Measurements from ENCODE around the gene ZNF628.

The ZNF628 gene

DNA sequence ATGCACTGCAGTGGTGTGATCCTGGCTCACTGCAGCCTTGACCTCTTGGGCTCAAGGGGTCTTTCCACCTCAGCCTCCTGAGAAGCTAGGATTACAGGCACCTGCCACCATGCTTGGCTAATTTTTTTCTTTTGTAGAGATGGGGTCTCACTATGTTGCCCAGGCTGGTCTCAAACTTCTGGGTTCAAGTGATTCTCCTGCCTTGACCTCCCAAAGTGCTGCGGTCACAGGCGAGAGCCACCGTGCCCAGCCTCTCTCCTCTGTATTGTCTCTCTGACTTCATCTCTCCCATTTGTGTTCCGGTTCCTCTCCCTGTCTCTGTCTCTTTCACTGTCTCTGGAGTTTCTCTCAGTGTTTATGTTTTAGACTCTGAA is 10.2 kb upstream of the ZNF628 start:
- DNase-seq, result no peak

DNA sequence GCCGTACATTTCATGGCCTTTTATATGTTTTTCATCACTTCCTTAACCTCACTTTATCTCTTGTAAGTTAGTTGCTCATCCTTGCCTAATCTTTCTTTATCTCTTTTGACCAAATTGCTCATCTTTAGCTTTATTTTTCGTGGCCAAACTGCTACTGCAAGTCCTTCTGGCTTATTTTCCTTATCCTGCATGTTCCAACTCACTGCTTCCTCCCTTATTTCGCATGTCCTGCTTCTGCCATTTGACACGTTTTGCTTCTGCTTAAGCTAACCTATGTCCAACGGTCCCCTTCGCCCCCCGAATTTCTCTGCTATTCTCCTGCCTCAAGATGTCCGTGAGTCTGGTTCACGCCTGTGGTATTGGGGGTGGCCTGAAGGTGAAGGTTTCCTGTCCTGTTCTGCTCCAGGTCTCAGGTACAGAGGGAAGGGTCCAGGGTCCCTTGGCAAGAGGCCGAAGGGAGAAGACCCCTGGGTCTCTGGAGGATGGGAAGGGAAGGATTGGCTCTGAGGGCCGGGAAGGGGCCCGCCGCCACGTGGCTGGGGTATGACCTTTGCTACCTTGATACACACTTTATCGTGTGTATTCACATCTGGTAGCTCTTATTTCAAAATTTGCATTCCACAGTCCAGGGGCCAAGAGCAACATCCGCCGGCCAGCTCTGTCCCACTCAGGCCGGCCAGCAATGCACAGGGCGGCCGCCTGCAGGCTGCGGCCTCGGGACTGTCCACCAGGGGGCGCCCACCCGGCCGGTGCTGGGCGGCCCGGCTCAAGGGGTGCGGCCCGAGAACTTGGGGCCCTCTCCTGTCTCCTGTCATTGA is 9.0 kb upstream of the ZNF628 start:
- peak; percentile 73 for DNase-seq

DNA sequence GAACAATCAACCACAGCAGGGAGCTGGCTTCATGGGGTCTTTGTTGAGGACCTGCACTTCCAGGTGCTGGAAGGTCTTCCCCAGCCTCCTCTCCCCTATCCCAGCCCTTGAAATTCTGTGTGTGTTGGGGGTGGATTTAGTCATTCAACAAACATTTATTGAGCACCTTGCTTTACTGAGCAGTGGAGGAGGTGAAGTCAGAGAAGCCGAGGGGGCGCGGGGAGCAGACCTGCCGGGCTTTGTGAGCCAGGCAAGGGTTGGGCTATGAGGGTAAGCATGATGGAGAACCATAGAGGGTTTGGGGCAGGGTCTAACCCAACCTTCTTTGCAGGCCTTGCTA is 8.4 kb upstream of the ZNF628 start:
- no peak for DNase-seq

DNA sequence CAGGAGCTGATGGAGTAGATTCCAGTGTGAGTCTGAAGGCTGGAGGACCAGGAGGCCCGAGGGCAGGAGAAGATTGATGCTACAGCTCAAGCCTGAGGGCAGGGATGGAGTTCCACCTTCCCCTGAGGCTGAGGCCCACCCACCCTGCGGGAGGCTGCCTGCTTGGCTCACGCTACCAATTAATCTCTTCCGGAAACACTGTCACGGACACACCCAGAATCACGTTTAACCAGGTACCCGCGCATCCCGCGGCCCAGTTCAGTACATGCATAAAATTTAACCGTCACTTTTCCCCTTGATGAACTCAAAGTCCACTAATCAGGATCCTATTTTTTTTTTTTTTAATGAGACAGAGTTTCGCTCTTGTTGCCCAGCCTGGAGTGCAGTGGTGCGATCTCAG is 5.2 kb upstream of the ZNF628 start:
- no peak for DNase-seq

DNA sequence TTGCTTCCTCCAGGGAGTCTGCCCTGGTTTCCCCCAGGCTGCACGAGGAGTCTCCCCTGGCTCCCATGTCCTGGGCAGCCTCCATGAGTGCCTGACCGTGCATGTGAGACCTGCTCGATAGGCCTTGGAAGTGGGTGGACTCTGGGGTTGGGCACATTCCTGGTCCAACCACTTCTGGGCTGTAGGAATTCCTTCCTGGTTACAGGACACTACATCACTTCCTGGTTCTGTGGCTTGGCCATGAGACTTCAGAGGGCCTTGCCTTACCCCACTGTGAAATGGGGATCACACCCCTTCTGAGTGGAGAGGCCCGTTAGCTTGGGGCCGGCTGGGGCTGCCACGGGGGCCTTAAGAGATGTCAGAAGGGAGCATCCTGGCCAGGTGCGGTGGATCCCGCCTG is 4.0 kb upstream of the ZNF628 start:
- DNase-seq, result no peak

DNA sequence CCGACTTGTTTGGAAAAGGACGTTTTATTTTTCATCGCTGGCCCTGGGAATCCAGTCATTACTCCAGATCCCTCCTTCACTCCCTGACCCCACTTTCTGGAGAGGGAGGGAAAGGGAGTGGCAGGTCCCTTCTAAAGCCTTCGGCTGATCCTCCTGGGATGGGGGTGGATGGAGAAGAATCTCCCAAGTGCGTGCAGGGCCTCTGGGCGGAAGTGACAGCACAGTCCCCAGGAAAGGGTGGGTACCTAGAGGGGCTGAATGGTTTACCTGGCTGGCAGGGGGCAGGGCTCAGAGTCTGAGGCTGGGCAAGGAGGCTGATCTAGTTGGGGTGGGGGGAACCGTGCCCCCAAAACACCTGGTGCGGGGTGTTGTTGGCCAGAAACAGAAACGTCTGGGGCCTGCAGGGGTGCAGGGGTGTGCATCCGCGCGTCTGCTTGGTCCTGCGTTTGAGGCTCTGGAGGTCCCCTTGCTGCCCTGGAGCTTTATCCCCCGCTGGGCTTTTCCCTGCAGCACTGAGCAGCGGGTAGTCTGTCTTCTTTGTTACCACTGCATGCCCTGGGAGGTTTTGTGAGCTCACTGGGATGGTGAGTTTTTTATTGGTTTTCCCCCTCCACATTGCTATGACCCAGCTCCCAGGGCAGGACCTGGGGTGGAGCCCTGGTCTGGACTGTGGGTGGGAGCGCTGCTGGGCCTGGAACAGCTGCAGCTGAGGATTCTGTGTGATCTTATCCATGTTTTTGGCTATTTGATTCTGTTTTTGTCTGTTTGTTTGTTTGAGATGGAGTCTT is 3.0 kb upstream of the ZNF628 start:
- DNase-seq, result no peak

DNA sequence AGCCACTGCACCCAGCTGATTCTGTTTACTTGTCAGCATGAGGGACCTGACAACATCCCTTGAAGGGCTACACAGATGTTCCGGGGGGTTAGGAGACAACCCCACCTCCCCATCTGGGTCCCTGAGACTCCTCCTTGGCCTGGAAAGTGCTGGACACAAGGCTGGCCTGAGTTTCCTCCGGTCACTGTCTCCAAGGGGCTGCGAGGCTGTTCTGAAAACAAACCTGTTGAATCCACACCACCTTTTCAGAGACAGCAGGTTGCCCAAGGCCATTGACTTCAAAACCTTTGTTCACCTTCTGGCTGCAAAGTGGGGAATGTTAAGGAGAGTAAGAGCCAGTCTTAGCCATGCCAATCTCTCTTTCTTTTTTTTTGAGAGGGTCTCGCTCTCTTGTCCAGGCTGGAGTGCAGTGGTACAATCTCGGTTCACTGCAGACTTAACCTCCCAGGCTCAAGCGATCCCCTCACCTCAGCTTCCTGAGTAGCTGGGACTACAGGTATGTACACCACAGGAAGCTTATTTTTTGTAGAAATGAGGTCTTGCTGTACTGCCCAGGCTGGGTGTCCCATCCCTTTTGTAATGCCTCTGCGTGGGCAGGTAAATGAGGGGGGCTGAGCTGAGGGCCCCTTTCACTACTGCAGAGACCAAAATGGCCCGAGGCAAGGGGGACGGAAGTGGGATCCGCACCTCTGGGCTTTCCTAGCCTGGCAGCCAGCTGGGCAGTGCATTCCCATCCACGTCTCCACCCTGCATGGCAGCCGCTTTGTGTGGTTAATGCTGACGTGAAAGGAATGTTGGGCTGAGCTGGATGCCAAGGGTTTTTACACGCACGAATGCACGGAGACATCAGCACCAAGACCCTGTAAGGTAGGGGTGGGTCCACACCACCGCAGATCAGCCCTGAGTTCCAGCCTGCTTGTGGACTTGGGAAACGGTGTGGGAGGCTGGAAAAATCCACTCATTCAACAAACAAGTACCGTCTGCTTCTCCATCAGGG is 1.9 kb upstream of the ZNF628 start:
- DNase-seq, result no peak

DNA sequence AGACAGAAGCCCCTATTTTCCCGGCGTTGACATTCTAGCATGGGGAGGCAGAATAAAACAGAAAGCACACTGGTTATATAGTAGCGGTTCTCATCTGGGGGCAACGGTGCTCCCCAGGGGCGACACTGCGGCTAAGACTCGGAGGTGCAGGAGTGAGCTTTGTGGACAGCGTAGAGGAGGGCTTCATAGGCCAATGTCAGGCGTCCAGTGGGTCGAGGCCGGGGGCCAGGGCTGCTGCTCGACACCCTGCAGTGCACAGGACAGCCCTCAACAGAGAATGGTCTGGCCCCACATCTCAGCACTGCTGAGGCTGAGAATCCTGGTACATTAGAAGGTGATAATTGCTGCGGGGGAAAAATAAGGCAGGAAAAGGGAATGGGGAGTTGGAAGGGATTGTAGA is 1.5 kb downstream of the ZNF628 start:
- DNase-seq, result no peak

DNA sequence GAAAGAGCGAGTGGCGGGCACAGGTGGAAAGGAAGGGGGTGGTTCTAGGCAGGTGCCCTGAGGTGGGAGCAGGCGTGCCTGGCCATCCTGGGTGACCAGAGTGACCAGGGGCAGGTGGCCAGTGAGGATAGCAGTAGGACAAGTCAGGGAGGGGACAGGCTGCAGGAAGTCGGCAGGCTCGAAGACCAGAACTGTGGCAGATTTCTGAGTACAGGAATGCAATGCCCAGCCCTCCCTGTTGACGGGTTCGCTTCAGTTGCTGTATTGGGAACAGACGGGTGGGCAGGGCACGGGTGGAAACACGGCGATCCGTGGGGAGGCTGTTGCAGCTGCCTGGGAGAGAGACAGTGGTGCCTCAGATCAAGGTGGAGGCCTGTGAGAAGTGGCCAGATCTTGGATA is 1.9 kb downstream of the ZNF628 start:
- DNase-seq, result no peak

DNA sequence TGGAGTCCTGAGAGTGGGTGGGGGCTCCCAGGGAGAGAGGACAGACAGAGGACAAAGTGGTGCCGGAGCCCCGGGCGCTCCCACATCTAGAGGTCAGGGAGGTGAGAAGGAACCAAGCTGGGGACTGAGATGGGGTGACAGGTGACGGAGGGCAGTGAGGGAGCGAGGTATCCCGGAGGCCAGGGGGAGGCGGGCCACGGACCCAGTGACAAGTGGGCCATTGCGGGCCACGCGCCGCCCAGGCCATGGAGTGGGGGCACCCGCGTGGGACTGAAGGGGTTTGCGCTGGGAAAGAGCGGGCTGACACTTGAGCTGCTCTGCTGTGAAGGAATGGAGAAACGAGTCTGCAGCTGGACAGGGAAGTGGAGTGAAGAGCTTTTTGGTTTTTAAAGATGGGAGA is 2.6 kb downstream of the ZNF628 start:
- no peak for DNase-seq

DNA sequence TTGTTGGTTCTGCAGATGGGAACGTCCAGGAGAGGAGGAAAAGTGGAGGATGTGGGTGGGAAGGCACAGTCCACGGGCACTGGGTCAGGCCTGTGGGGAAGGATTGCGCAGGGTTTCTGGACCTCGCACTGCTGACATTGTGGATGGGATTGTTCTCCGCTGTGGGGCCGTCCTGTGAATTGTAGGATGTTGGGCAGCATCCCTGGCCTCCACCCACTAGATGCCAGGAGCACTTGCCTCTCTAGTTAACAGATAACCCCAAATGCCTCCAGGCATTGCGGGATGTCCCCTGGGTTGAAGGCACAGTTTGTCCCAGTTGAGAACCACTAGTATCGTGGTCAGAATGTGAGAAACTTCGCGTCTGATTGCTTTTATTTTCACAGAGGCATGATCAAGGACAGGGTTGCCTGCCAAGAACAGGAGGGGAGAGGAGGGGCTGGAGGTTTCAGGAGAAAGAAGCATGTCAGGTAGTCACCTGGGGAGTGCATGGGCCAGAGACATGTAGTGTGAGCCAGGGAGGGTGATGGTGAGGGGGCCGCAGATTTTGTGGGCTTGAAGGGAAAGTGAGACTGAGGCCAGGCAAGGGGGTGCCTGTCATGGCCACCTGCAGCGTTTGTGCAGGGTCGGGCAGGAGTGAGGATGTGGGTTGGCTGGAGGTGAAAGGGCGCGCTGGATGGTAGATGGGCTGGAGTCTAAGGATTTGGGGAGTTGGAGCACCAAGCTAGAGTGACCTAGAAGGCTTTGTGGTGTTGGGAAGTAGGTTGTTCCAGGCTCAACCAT is 3.2 kb downstream of the ZNF628 start:
- DNase-seq, result no peak

DNA sequence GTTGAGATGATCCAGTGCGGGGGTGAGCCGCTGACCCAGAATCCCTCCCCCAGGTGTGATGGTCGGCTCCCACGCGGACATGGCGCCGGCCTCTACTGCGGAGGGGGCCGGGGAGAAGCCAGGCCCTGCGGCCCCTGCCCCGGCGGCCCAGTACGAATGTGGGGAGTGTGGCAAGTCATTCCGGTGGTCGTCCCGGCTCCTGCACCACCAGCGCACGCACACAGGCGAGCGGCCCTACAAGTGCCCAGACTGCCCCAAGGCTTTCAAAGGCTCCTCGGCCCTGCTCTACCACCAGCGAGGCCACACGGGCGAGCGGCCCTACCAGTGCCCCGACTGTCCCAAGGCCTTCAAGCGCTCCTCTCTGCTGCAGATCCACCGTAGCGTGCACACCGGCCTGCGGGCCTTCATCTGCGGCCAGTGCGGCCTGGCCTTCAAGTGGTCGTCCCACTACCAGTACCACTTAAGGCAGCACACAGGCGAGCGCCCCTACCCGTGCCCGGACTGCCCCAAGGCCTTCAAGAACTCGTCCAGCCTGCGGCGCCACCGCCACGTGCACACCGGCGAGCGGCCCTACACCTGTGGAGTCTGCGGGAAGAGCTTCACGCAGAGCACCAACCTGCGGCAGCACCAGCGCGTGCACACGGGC is 4.9 kb downstream of the ZNF628 start:
- no peak for DNase-seq

DNA sequence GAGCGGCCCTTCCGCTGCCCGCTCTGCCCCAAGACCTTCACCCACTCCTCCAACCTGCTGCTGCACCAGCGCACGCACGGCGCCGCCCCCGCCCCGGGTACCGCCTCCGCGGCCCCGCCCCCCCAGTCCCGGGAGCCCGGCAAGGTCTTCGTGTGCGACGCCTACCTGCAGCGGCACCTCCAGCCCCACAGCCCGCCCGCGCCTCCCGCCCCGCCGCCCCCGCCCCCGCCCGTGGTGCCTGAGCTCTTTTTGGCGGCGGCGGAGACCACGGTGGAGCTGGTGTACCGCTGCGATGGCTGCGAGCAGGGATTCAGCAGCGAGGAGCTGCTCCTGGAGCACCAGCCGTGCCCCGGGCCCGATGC is 5.4 kb downstream of the ZNF628 start:
- no peak for DNase-seq

DNA sequence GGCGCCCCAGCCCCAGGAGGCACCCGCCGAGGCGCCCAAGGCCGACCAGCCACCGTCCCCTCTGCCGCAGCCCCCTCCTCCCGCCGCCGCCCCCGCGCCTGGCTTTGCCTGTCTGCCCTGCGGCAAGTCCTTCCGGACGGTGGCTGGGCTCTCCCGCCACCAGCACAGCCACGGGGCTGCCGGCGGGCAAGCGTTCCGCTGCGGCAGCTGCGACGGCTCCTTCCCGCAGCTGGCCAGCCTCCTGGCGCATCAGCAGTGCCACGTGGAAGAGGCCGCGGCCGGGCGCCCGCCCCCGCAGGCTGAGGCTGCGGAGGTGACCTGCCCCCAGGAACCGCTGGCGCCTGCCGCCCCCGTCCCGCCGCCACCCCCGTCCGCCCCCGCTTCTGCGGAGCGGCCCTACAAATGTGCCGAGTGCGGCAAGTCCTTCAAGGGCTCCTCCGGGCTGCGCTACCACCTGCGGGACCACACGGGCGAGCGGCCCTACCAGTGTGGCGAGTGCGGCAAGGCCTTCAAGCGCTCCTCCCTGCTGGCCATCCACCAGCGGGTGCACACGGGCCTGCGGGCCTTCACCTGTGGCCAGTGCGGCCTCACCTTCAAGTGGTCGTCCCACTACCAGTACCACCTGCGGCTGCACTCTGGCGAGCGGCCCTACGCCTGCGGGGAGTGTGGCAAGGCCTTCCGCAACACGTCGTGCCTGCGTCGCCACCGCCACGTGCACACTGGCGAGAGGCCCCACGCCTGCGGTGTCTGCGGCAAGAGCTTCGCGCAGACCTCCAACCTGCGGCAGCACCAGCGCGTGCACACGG is 5.9 kb downstream of the ZNF628 start:
- no peak for DNase-seq

DNA sequence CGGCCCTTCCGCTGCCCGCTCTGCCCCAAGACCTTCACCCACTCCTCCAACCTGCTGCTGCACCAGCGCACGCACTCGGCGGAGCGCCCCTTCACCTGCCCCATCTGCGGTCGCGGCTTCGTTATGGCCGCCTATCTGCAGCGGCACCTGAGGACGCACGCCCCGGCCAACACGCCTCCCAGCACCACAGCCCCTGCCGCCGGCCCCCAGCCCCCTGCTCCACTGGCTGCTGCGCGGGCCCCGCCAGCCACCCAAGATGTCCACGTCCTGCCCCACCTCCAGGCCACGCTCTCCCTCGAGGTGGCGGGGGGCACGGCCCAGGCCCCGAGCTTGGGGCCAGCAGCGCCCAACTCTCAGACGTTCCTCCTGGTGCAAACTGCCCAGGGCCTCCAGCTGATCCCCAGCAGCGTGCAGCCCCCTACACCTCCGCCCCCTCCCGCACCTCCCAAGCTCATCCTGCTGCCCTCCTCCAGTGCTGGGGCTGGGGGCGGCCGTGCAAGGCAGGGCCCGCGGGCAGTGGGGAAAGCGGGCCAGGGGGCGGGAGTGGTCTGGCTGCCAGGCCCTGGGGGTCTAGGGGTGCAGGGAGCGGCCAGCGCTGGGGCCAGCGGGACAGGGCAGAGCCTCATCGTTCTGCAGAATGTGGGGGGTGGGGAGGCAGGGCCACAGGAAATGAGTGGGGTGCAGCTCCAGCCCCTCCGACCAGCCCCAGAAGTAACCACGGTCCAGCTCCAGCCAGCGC is 6.7 kb downstream of the ZNF628 start:
- no peak for DNase-seq

DNA sequence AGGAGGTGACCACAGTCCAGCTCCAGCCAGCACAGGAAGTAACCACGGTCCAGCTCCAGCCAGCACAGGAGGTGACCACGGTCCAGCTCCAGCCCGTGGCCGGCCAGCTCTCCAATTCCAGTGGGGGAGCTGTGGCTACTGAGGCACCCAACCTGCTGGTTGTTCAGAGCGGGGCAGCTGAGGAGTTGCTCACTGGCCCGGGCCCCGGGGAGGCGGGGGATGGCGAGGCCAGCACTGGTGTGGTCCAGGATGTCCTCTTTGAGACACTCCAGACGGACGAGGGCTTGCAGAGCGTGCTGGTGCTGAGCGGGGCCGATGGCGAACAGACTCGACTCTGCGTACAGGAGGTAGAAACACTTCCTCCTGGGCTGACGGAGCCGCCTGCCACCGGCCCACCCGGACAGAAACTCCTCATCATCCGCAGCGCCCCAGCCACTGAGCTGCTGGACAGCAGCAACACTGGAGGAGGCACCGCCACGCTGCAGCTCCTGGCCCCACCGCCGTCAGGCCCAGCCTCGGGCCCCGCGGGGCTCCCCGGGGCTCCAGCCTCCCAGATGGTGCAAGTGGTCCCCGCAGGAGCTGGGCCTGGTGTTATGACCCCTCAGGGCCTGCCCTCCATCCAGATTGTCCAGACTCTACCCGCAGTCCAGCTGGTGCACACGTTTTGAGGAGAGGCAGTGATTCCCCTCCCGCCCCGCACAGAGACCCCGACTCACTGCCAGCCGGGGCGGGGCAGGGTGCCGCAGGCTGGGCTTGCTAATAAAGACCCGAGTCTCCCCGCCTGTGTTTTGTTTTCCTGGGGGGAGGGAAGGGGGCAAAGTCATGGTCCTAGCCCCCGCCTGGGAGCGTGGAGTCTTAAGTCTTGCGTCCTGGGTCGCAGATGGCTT is 7.5 kb downstream of the ZNF628 start:
- DNase-seq, result no peak

DNA sequence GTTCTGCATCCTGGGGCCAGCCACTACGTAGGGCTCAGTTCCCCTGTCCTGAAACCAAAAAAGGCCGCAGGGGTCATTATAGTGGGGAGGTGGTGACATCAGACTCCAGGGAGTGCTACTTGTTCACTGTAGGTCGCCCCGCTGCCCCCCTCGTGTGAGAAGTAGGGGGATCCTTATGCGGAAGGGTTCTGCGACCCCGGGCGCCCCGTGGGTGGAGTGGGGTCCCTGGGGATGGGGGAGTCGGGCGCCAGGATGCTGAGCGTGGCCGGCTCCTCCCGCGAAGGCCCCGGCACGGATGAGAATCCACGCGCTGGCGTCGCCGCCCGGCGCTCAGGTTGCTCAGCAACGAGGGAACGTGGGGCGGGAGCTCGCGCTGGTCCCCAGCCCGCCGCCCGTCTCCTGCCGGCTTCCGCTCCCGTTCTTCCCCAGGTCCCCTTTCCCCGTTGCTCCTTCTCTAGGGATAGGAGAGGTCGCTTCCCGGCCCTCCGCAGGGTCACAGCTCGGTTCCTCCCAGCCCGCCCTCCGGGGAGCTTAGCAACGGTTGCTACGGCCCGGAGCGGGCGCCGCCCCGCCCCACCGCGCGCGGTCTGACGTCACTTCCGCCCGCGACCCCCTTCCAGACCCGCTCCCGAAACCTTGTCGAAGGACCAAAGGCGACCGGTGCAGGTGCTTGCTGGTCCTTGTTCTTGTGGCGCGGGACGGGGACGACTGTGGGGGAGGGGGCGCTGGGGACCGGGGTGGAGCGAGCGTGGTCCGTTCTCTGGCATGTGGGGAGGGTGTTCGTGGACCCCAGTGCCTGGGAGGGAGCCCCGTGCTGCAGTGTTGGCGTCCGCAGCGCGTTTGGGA is 8.4 kb downstream of the ZNF628 start, which contains the start of gene NAT14:
NAT14 (plus strand) TSS at position 596 of the 846 bp plus-strand sequence. CDS start 521 bp downstream, outside the sequence.
- peak; percentile 73 for DNase-seq

DNA sequence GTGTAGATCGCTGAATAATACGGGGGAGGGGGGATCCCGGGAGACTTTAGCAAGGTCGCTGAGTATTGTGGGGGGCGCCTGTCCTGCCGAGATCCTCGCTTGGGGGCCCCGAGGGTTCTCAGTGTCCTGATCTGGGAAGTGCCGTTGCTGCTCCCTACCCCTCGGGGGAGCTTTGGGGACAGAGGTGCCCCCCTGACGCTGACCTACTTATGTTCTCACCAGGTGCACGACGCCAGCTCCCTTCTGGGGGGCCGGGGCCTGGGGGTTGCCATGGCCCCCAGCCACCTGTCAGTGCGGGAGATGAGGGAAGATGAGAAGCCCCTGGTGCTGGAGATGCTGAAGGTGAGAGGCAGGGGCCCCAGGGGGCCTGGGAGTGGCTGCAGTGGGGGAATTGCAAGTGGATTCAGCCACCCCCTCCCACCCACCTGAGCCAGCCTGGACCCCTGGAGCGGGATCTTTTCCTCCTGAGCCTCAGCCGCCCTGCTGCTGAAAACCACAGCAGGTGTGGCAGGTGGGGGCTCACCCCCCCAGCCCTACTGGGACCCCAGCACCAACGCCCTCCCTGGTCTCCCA is 9.1 kb downstream of the ZNF628 start:
- DNase-seq, result no peak

All from activated T-cell treated with anti-CD3 and anti-CD28 coated beads, Interleukin-2, amount 50 U/mL, for 1 hour (primary cell).